Loucy (cell line): Measurements from ENCODE around the gene HYI.

Experiments
- EZH2phosphoT487 ChIP-seq: fragments of 200-600 bp; IDR thresholded peaks from 2 replicates; pipeline ENCODE4 v1.6.1; 2018; ENCODE audit warnings: antibody characterized with exemption, mild to moderate bottlenecking, moderate library complexity, borderline replicate concordance
- TF ChIP-seq, protein P1 (sequence below): fragments of 200-600 bp; sonication (generic); conservative IDR thresholded peaks from 2 replicates; pipeline ENCODE4 v1.5.1; 2014; ENCODE audit warnings: mild to moderate bottlenecking, antibody characterized with exemption, low read length

- TF ChIP-seq, protein P1, sequence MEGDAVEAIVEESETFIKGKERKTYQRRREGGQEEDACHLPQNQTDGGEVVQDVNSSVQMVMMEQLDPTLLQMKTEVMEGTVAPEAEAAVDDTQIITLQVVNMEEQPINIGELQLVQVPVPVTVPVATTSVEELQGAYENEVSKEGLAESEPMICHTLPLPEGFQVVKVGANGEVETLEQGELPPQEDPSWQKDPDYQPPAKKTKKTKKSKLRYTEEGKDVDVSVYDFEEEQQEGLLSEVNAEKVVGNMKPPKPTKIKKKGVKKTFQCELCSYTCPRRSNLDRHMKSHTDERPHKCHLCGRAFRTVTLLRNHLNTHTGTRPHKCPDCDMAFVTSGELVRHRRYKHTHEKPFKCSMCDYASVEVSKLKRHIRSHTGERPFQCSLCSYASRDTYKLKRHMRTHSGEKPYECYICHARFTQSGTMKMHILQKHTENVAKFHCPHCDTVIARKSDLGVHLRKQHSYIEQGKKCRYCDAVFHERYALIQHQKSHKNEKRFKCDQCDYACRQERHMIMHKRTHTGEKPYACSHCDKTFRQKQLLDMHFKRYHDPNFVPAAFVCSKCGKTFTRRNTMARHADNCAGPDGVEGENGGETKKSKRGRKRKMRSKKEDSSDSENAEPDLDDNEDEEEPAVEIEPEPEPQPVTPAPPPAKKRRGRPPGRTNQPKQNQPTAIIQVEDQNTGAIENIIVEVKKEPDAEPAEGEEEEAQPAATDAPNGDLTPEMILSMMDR = no peak
- TF ChIP-seq EZH2phosphoT487 = no peak
Observed at GRCh38 chr1:43405876-43406234, 47.9 kb downstream of the HYI start.
